ENCODE data around the gene ZNF816. TPM values are rescaled to one million over a fixed set of nuclear protein-coding genes. Genes with fewer than 3 reads are reported as not detected.

ZNF816 gene
- total RNA-seq, 1 experiment from 2014 or later, result 8.9 TPM

DNA sequence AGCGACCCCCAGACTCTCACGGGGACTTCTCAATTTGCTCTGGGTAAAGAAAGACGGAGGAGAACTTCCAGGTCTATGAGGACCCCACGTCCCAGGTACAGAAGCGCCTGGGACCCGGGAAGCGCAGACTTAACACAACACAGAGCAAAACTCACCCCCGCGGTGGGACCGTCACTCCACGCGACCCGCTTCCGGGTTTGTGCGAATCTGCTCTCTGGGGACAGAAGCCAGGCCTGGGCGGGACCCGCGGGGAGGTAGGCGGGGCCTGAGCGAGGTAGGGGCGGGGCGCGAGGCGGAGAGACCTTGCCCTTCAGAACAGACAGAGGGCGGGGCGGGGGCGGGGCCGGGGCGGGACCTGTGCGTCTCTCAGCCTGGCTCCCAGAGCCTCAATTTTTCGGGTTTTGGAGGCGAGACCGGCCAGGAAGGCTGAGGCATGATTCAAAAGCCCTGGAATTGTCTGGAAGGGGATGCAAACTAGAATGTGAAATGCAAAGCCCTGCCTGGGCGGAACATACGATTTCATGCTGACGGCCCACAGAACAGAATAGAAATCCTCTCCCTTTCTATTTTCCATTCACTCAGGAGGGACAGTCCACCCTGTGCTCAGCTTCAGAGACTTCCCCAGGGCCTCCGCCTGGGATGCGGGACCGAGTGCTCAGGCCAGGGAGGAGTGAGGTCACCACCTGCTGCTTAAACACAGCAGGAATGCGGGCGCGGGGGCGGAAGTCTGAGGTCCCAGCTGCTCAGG lies 20.1 kb downstream of the ZNF816 start:
- Histone ChIP-seq H3K27me3 (ENCODE audit: insufficient read depth, low read length) (no peaks in the 10 kb centered on the region), H3K36me3 (ENCODE audit: control insufficient read depth in 1 of 2, insufficient read depth in 2 of 2, low read length in 2 of 2) (no peaks in the 10 kb centered on the region; a peak in 1 of 4 replicates), H3K79me2 (ENCODE audit: insufficient read depth, low read length) (peaks cover 17% of the 10 kb centered on the region), H3K9ac (ENCODE audit: low read length) (peak overlapping the region; percentile 73), H4K20me1 (ENCODE audit: insufficient read depth) (no peaks in the 10 kb centered on the region), H3K9me3 (ENCODE audit: control insufficient read depth in 1 of 2, insufficient read depth in 1 of 2, low read depth in 1 of 2, low read length in 2 of 2) (0 out of 4 replicates have a peak, but pooled peaks cover 0 to 4% of the 10 kb centered on the region in 2 experiments), H3K4me2 (ENCODE audit: low read length) (peak overlapping the region; percentile 87), H3K4me3 (replicated peaks in 1 of 2; ENCODE audit: low read depth in 1 of 2, low read length in 2 of 2) (peak overlapping the region; percentile 71 to 87), H3K27ac (ENCODE audit: low read depth, low read length) (peak overlapping the region; percentile 43; the same call in 1 of the 2 replicates), H2AFZ (ENCODE audit: low read depth, low read length, poor library complexity, severe bottlenecking) (peak overlapping the region; percentile 77), H3K4me1 (ENCODE audit: control insufficient read depth in 1 of 2, insufficient read depth in 2 of 2, low read length in 2 of 2) (peaks cover 5 to 12% of the 10 kb centered on the region in 2 experiments; a peak in 2 of 4 replicates), H3K9me2 (ENCODE audit: insufficient read depth) (no peaks in the 10 kb centered on the region)
- intact Hi-C loops (cut with micrococcal nuclease), result loop anchor here (2.0 to 5.0 kb wide), 2 partner anchors 20 to 45 kb away; partner anchors contain the start of genes ZNF320 and ZNF816
- ChIA-PET CTCF (no interaction called here), POLR2A (no interaction called here), RAD21 (ENCODE audit: low non-redundant PET in 1 of 2, low total read pairs in 2 of 2, uncharacterized antibody in 2 of 2, unreplicated experiment in 2 of 2) (no interaction called here)
- DNase-seq (ENCODE audit: low read depth, low spot score) (peak; percentile 59), ATAC-seq (peak; percentile 98)
- TF ChIP-seq EGR1 (IDR thresholded peaks at IDR 0.05; ENCODE audit: low read depth) (peak; percentile 52; the same call in 1 of the 2 replicates), CTCF (IDR thresholded peaks at IDR 0.05 in 2 of 3, conservative IDR thresholded peaks at IDR 0.05 in 1 of 3; ENCODE audit: borderline replicate concordance in 1 of 3, insufficient read depth in 1 of 3, low read depth in 2 of 3, low read length in 2 of 3) (no peak), EZH2 (IDR thresholded peaks at IDR 0.05) (no peak), JUND (IDR thresholded peaks at IDR 0.05) (no peak), POLR2A (IDR thresholded peaks at IDR 0.05; ENCODE audit: borderline replicate concordance, extremely low read depth, insufficient read depth, insufficient read length) (no peak), POLR2AphosphoS5 (IDR thresholded peaks at IDR 0.05; ENCODE audit: low read depth, low read length) (peak; percentile 90), ELF1 (IDR thresholded peaks at IDR 0.05; ENCODE audit: borderline replicate concordance, low read depth) (peak; percentile 87)
- TF ChIP-seq, protein P1, sequence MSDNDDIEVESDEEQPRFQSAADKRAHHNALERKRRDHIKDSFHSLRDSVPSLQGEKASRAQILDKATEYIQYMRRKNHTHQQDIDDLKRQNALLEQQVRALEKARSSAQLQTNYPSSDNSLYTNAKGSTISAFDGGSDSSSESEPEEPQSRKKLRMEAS (IDR thresholded peaks at IDR 0.05), result 0 out of 2 replicates have a peak, but pooled peaks have one; percentile 24
- no TSS peak for BruUV-seq (replicated peaks)

All from HCT116 (cell line).